Body of pancreas (tissue), 4 donors: ENCODE measurements around the gene RHOJ. TPM values are rescaled to one million over a fixed set of nuclear protein-coding genes. Genes with fewer than 3 reads are reported as not detected.
"Not testable (repeated sequence)": the region's sequence is repeated elsewhere in the genome, so short reads cannot be mapped to it uniquely, and the experiment has no call there.

ENCODE experiments used
- ATAC-seq: fragments of 150-250 bp; one replicate; pipeline ENCODE4 v1.9.1; 2016
- DNase-seq, 4 donors: peaks; one replicate each; pipeline ENCODE4 v3.0.0-alpha.2; 2019
- H3K27ac ChIP-seq, 4 donors: fragments of 200-600 bp; sonication (generic); 1 replicate in 3 of 4; 2 replicates in 1 of 4; pipeline versions ENCODE4 v1.5.1 to v1.6.1; 2016 to 2019; ENCODE audit warnings: mild to moderate bottlenecking in 1 of 4, mixed read lengths in 1 of 4, moderate library complexity in 1 of 4
- H3K27me3 ChIP-seq, 2 donors: fragments of 200-600 bp; sonication (generic); one replicate each; pipeline ENCODE4 v1.6.0; 2016; ENCODE audit warnings: mild to moderate bottlenecking in 1 of 2
- H3K36me3 ChIP-seq, 2 donors: fragments of 200-600 bp; sonication (generic); replicated peaks in 1 of 2; 2 replicates each; pipeline ENCODE4 v1.5.1; 2016; ENCODE audit warnings: low read depth in 2 of 2; ENCODE audit not compliant: insufficient read depth in 1 of 2
- H3K4me1 ChIP-seq: fragments of 200-600 bp; sonication (generic); one replicate; pipeline ENCODE4 v1.6.0; 2016
- H3K4me3 ChIP-seq, 2 donors: fragments of 200-600 bp; sonication (generic); 1 replicate in 1 of 2; 2 replicates in 1 of 2; pipeline ENCODE4 v1.5.1; 2016 to 2019
- H3K9me3 ChIP-seq, 3 donors: fragments of 200-600 bp; sonication (generic); 1 replicate in 2 of 3; 2 replicates in 1 of 3; pipeline ENCODE4 v1.5.1; 2016
- POLR2A ChIP-seq, 3 donors: fragments of 450-650 bp; IDR thresholded peaks; one replicate each; pipeline ENCODE4 v1.6.1; 2016; ENCODE audit warnings: antibody characterized with exemption in 3 of 3, mild to moderate bottlenecking in 2 of 3
- WGBS, 2 donors: methylation state at CpG; one replicate each; pipeline ENCODE4 v1.1.5; 2017; 5-methylcytosine and 5-hydroxymethylcytosine counted together
- intact Hi-C: fragments of 100-400 bp; cut with DNase I; formaldehyde crosslinking; loops from one replicate; pipeline ENCODE4 v1.15.1; 2023
- total RNA-seq, 2 donors: library from RNA; depleted of rRNA; stranded (reverse); fragments of >200 nt; gene quantifications; one replicate each; pipeline ENCODE4 v1.1.0, GENCODE V29; 2016
- TF ChIP-seq, protein P1 (sequence below), 7 experiments: fragments of 450-650 bp in 4 of 7; fragments of 200-600 bp in 3 of 7; sonication (generic) in 3 of 7; IDR thresholded peaks; one replicate each; pipeline ENCODE4 v1.5.1; 2016 to 2019; ENCODE audit warnings: antibody characterized with exemption in 7 of 7

Gene RHOJ
- total RNA-seq, 2 donors from 2014 or later, result 4.2 to 7.3 TPM

DNA sequence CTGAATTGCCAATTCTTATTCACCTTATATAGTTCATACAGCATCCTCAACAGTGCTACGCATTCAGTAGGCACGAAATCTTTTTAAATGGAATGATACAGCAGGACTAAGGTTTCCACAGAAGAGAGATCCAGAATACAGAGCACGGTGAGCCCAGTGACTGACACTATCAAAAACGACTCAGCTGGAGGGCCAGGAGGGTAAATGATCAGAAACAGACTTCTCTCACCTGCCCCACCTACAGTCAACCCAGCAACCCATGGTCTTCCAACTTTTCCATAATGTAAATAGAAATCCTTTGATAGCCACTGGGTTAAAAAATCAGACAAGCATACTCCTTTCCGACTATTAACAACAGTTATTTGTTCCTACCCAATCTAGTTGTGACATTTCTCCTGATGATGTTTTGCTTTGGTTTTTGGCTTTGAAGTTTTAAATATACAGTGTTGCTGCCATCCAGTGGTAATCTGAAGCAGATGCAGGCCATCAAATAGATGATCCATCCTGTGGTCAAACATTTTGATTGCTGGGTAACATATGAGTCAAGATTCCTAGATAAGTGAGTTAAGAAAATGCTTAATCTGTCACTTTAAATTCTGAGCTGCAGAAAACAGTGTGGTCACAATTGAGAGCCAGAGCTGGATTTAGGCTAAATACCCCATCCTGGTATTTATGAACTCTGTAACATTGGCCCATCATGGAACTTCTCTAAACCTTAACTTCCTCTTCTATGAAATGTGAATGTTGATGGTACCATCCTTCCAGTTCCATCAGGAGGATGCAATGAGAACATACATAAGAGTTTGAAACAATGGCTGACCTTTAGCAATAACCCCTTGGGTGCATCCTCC lies 72.5 kb downstream of the RHOJ start:
- intact Hi-C loops, result no loop called here
- ATAC-seq, result peak; percentile 30
- 35 to 38% methylated on average over 5 of the region's 5 CpGs for WGBS, 2 donors
- Histone ChIP-seq H3K4me1 (no peaks in the 10 kb centered on the region), H3K9me3 (no peaks in the 10 kb centered on the region), H3K27ac (no peak overlapping the region), H3K36me3 (no peaks in the 10 kb centered on the region), H3K27me3 (no peaks in the 10 kb centered on the region), H3K4me3 (no peak overlapping the region)
- TF ChIP-seq, protein P1, sequence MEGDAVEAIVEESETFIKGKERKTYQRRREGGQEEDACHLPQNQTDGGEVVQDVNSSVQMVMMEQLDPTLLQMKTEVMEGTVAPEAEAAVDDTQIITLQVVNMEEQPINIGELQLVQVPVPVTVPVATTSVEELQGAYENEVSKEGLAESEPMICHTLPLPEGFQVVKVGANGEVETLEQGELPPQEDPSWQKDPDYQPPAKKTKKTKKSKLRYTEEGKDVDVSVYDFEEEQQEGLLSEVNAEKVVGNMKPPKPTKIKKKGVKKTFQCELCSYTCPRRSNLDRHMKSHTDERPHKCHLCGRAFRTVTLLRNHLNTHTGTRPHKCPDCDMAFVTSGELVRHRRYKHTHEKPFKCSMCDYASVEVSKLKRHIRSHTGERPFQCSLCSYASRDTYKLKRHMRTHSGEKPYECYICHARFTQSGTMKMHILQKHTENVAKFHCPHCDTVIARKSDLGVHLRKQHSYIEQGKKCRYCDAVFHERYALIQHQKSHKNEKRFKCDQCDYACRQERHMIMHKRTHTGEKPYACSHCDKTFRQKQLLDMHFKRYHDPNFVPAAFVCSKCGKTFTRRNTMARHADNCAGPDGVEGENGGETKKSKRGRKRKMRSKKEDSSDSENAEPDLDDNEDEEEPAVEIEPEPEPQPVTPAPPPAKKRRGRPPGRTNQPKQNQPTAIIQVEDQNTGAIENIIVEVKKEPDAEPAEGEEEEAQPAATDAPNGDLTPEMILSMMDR (IDR thresholded peaks at IDR 0.05), result peak; percentile 18 to 87 (median 86)
- no peak for TF ChIP-seq POLR2A (IDR thresholded peaks at IDR 0.05)
- peak in 1 of 4 donors; percentile 14 for DNase-seq

DNA sequence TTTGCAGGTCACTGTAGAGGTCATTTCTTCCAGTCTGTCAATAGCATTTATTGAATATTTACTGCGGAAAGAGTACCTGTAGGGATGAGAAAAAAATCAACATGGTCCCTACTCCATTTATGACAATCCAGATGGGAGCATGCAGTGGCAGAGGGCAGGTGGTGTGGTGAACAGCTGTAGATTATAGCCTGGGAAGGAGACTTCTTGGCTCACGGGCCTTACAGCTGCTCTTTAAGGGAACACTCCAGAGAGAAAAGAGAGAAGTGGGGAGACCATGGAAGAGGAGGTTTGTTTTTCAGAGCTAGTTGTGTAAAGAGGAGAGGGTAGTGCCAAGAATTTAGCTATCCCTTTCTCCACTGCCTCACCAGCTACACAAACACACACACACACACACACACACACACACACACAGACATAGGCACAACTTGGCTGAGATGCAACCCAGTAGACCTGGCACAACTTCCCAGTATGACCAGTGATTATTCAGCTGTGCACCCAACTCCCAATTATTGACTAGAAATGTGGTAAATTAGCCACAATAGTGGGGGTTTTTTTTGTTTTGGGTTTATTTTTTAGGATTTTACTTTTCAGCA lies 73.4 kb downstream of the RHOJ start:
- no peak for DNase-seq
- intact Hi-C loops, result no loop called here
- H3K36me3 ChIP-seq, result no peaks in the 10 kb centered on the region
- no peak overlapping the region for H3K4me3 ChIP-seq
- H3K9me3 ChIP-seq, result no peaks in the 10 kb centered on the region
- no peak overlapping the region for H3K27ac ChIP-seq
- no peak for ATAC-seq
- H3K27me3 ChIP-seq, result no peaks in the 10 kb centered on the region
- H3K4me1 ChIP-seq, result no peaks in the 10 kb centered on the region
- WGBS, 2 donors, result 37 to 49% methylated on average over 2 of the region's 2 CpGs
- TF ChIP-seq, protein P1 (IDR thresholded peaks at IDR 0.05), result no peak
- no peak for TF ChIP-seq POLR2A (IDR thresholded peaks at IDR 0.05)

- H3K27me3 ChIP-seq, H3K4me1 ChIP-seq, H3K27ac ChIP-seq, intact Hi-C loops, ATAC-seq, H3K9me3 ChIP-seq, H3K36me3 ChIP-seq, H3K4me3 ChIP-seq, DNase-seq: not testable (repeated sequence)
- 80 to 88% methylated on average over 4 of the region's 4 CpGs for WGBS, 2 donors
Measured at GRCh38 chr14:63279933-63280332, 75.7 kb downstream of the RHOJ start.

DNA sequence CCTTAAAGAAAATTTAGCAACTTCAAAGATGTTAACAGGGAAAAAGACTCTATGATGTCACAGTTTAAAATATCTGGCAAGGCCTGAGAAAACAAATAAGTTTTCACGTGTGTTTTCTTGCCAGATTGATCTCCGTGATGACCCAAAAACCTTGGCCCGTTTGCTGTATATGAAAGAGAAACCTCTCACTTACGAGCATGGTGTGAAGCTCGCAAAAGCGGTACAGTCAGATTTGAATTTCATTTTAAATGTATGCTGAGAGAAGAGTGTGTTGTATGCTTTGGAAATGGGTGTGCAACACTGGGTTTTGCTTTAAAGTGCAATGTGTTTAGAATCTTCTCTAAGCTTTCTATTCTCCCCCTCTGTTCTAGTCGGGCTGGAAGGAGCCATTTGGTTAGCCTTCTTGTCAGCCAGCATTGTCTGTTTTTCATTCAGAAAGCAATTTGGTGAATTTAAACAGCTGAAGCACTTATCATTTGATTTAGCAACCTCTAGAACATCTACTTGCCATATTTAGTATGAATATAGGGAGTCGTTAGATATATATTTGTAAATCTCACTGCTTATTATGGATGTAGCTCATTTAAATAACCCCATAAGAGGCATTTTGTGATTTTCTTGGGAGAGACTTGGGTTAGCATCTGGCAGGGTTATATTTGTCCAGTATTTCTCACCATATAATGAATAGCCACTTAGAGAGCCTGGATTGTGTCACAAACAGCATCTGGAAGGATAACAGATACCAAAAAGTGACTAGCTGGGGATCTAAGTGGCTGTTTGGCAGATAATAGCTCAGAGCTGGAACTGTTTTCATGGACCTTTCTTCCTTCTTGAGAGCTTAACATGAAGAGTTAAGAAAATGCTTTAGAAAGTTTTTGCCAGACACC lies 79.0 kb downstream of the RHOJ start:
- Histone ChIP-seq H3K4me1 (peaks cover 9% of the 10 kb centered on the region), H3K9me3 (no peaks in the 10 kb centered on the region), H3K27me3 (no peaks in the 10 kb centered on the region), H3K27ac (no peak overlapping the region), H3K4me3 (no peak overlapping the region), H3K36me3 (no peaks in the 10 kb centered on the region)
- WGBS, 2 donors, result 70 to 74% methylated on average over 8 of the region's 8 CpGs
- DNase-seq (no peak), ATAC-seq (no peak)
- intact Hi-C loops, result no loop called here
- TF ChIP-seq, protein P1 (IDR thresholded peaks at IDR 0.05), result no peak
- TF ChIP-seq POLR2A (IDR thresholded peaks at IDR 0.05), result no peak

GRCh38 chr14:63283884-63284248 lies 79.6 kb downstream of the RHOJ start:
- 86 to 89% methylated on average over 7 of the region's 7 CpGs for WGBS, 2 donors
- no peak overlapping the region for H3K27ac ChIP-seq
- intact Hi-C loops, result no loop called here
- DNase-seq, result no peak
- no peaks in the 10 kb centered on the region for H3K27me3 ChIP-seq
- H3K4me3 ChIP-seq, result no peak overlapping the region
- H3K9me3 ChIP-seq, result no peaks in the 10 kb centered on the region
- no peaks in the 10 kb centered on the region for H3K36me3 ChIP-seq
- TF ChIP-seq POLR2A (IDR thresholded peaks at IDR 0.05), result no peak
- TF ChIP-seq, protein P1 (IDR thresholded peaks at IDR 0.05), result no peak
- ATAC-seq, result no peak
- H3K4me1 ChIP-seq, result peaks cover 9% of the 10 kb centered on the region
